ENCODE results near the gene SMIM5.
A peak's percentile ranks its signal among the peaks of the same experiment; 100 is the strongest.

The SMIM5 gene

DNA sequence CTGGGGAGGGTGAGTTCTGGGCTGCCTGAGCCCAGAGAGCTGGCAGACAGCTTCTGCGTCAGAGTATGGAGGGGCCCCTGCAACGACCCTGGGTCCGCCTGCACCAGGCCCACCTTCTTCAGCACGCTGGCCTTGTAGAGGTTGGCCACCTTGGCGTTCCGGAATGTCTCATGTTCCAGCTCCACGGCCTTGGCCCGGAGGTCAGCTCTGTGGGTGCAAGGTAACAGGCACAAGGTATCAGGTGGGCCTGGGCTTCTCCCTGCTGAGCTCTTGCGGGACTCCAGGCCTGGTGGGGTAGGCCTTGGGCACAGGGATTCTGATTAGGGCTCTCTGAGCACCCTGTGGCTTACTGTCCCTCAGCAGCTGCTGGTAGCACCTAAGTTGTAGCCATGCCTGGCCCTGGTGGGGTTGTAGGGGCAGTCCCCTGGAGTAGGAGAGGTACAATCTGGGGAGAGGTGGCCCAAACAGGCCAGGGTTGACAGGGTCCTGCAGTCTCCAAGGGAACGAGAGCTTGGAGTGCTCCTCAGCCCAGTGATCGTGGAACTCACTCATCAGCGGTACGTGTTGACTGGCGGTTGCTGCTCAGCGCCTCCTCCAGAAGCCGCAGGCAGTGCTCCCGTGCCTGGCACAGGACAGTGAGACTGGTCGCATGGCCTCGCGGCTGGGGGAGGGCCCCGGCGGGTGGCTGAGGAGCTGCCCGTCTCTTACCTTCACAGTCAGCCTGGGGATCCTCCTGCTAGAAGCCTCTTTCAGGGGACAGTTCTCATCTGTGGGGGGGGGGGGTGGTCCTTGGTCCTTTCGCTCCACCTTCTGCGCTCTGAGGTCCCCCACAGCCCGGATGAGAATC is 2.9 kb upstream of the SMIM5 start:
- no peak for TF ChIP-seq CTCF (conservative IDR thresholded peaks at IDR 0.05; ENCODE audit: control insufficient read depth, insufficient read depth, low read depth, low read length)
- no peak overlapping the region for H3K4me3 ChIP-seq (ENCODE audit: control insufficient read depth, low read depth, low read length)
- no peak for DNase-seq (ENCODE audit: low read depth)

DNA sequence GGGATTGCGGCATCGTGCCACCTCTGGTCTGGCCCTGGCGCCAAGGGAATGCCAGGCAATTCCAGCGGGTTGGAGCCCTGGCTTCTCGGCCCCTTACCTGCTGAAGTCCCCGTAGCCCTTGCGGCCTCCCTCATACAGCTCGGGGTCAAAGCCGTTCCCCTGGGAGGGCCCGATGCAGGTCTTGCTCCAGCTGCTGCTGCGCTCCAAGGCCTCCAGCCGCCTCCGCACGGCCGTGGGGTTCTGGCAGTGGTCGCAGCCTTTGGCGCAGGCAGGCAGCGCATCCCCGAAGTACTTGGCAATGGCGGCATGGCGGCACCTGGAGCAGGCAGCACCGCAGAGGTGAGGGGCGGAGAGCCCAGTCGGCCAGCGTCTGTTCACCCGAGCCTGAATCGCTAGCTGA is 1.9 kb upstream of the SMIM5 start:
- no peak for TF ChIP-seq CTCF (conservative IDR thresholded peaks at IDR 0.05; ENCODE audit: control insufficient read depth, insufficient read depth, low read depth, low read length)
- no peak for DNase-seq (ENCODE audit: low read depth)
- H3K4me3 ChIP-seq (ENCODE audit: control insufficient read depth, low read depth, low read length): no peak overlapping the region

- H3K4me3 ChIP-seq (ENCODE audit: control insufficient read depth, low read depth, low read length): no peak overlapping the region
- no peak for TF ChIP-seq CTCF (conservative IDR thresholded peaks at IDR 0.05; ENCODE audit: control insufficient read depth, insufficient read depth, low read depth, low read length)
- no peak for DNase-seq (ENCODE audit: low read depth)
Observed at GRCh38 chr17:75632428-75632827, 806 bp upstream of the SMIM5 start.

DNA sequence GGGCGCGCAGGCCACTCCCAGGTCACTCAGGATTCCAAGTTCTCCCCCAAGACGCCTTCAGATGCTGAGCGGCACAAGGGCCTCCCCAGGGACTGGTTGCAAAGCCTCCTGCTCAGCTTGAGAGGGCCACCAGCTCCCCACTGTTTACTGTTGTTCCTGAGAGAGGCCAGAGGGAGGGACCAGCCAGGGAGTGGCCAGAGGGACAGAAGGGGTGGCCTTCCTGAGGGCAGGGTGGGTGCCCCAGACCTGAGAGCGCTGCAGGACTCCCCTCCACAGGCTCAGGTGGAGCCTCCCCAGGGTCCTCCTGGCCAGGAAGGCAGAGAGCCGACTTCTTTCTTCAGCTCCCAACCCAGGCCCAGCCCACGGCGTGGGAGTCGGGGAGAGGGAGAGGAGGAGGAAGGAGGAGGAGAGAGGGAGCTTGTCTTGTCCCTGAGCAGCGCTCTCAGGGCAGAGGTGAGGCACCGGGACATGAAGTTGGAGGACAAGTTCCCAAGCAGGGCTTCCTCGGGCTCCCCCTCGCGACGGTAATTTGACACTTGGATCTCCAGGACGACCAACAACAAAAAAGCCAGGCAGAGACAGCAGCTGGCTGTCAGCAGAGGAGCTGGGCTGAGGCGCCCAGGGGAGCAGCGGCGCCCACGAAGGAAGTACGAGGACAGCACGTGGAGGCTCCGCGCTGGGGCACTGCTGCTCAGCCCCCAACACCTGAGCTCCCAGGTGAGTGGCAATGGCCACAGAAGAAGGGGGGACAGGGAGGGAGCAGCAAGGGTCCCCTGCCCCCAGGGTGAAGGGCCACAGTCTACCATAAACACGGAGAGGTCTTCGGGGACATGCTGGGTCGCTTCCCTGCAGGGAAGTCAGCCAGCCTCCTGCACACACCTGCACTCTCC is 497 bp downstream of the SMIM5 start:
- no peak overlapping the region for H3K4me3 ChIP-seq (ENCODE audit: control insufficient read depth, low read depth, low read length)
- peak; percentile 65 for TF ChIP-seq CTCF (conservative IDR thresholded peaks at IDR 0.05; ENCODE audit: control insufficient read depth, insufficient read depth, low read depth, low read length)
- peak; percentile 87 for DNase-seq (ENCODE audit: low read depth)

- no peak overlapping the region for H3K4me3 ChIP-seq (ENCODE audit: control insufficient read depth, low read depth, low read length)
- no peak for DNase-seq (ENCODE audit: low read depth)
- no peak for TF ChIP-seq CTCF (conservative IDR thresholded peaks at IDR 0.05; ENCODE audit: control insufficient read depth, insufficient read depth, low read depth, low read length)
Observed at GRCh38 chr17:75634376-75634740, 1.1 kb downstream of the SMIM5 start.

- TF ChIP-seq CTCF (conservative IDR thresholded peaks at IDR 0.05; ENCODE audit: control insufficient read depth, insufficient read depth, low read depth, low read length): no peak
- H3K4me3 ChIP-seq (ENCODE audit: control insufficient read depth, low read depth, low read length): no peak overlapping the region
- DNase-seq (ENCODE audit: low read depth): no peak
Observed at GRCh38 chr17:75634754-75635609, 1.7 kb downstream of the SMIM5 start.

Data from fibroblast of mammary gland (primary cell).